NCI-H1694 (cell line): ENCODE data around the gene LHCGR.
"Not testable (repeated sequence)": the region's sequence is repeated elsewhere in the genome, so short reads cannot be mapped to it uniquely, and the experiment has no call there.

Source experiments
- DNase-seq: peaks from one replicate; lab custom pipeline; 2025; lab: John Stamatoyannopoulos, UW

Gene LHCGR

DNA sequence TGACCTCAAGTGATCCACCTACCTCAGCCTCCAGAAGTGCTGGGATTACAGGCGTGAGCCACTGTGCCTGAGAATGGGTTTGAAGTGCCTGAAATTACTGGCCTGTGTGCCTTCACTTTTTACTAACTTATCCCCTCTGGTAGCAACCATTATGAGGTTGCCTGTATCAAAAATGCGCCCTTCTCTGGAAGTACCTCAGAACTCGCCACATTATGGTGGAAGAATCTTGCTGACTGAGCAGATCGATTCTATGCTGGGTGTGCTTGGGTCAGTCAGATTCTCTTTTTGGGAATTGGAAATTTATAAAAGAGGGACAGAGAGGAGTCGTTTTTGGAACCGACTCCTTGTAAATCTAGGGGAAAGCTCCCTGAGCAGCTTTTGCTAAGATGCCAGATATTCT lies 8.2 kb downstream of the LHCGR start:
- no peak for DNase-seq

DNA sequence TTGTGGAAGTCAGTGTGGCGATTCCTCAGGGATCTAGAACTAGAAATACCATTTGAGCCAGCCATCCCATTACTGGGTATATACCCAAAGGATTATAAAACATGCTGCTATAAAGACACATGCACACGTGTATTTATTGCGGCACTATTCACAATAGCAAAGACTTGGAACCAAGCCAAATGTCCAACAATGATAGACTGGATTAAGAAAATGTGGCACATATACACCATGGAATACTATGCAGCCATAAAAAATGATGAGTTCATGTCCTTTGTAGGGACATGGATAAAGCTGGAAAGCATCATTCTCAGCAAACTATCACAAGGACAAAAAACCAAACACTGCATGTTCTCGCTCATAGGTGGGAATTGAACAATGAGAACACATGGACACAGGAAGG lies 16.3 kb downstream of the LHCGR start:
- not testable (repeated sequence) for DNase-seq

GRCh38 chr2:48738806-48739205 lies 16.7 kb downstream of the LHCGR start:
- no peak for DNase-seq

GRCh38 chr2:48736251-48736650 lies 19.3 kb downstream of the LHCGR start:
- no peak for DNase-seq

GRCh38 chr2:48734576-48735303 lies 20.8 kb downstream of the LHCGR start:
- no peak for DNase-seq

- no peak for DNase-seq
Measured at GRCh38 chr2:48733067-48733503, 22.4 kb downstream of the LHCGR start.

DNA sequence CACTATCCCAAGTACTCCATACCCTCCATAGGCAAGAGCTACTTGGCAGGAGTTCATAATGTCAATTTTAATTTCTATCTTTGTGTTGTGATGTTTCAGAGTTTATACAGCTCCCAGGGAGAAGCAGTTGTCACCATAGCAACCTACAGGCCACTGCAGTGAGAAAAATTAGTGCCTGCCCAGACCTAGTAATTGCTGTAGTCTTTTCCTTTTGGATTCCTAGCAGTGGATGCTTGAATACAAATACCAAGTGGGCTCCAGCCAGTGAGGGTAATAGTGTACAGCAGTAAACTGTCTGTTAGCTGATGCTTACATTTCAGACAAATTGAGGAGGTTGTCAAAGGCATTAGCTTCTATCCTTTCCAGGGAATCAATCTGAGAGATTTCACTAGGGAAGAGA lies 26.7 kb downstream of the LHCGR start:
- no peak for DNase-seq

GRCh38 chr2:48728295-48728694 lies 27.2 kb downstream of the LHCGR start:
- no peak for DNase-seq

DNA sequence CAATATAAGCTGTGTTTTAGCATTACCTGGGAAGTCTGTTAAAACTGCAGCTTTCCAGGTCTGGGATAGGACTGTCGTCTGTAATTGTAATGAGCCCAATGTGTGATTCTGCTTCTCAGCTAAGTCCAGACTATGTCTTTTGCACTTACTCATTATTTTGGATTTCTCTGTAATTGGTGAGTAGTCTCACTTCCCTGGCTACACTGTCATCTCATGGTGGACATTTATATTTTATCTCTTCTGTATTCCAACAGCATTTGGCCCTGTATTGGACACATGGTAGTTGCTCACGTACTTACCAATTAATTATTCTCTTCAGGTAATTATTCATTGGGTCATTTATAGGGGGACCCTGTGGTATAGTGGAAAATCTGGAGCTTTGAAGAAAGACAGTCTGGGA lies 28.0 kb downstream of the LHCGR start:
- no peak for DNase-seq

DNA sequence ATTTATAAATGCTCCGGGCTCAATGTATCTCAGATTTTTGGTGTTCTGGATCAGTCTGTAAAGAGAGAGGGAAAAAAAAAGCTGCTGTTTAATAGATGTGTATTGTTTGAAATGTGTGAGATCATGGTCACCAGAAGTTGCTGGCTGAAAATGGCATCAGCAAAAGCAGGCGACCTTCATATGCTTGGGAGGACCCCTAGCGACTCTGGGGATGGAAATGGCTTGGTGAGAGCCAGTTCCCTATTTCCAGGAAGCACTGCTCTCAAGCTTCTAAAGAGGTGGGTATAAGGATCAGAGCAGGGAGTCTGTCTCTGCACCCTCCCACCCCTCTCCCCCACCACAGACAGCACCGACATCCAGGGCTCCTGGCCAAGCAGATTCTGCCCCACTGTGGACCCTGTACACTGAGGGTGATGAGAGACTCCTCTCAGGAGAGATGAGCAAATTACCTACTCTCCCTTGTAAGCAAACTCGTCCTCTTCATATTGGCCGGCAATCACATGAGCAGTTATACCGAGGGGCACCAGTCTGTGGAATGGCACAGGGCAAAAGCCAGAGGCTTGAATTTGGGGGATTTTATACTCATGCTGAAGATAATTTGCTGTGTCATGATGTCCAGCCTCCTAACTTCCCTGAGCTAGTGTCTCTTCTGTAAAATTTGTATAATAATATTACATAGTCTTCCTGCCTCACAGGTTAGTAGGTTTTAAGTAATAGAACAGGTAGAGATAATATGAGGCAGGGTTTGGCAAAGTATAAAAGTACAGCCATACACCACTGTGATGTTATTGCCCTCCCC lies 29.6 kb downstream of the LHCGR start:
- no peak for DNase-seq

GRCh38 chr2:48724278-48724677 lies 31.2 kb downstream of the LHCGR start:
- no peak for DNase-seq

GRCh38 chr2:48723129-48723528 lies 32.4 kb downstream of the LHCGR start:
- no peak for DNase-seq

DNA sequence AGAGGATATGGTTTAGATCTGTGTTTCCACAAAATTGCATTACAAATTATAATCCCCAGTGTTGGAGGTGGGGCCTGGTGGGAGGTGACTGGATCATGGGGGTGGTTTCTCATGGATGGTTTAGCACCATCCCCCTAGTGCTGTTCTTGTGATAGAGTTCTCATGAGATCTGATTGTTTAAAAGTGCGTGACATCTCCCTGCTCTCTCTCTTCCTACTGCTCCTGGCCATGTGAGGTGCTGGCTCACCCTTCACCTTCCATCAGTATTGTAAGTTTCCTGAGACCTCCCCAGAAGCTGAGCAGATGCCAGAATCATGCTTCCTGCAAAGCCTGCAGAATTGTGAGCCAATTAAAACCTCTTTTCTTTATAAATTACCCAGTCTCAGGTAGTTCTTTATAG lies 33.1 kb downstream of the LHCGR start:
- DNase-seq = no peak

GRCh38 chr2:48721158-48721557 lies 34.4 kb downstream of the LHCGR start:
- DNase-seq = no peak

- DNase-seq = no peak
Measured at GRCh38 chr2:48719480-48720177, 35.9 kb downstream of the LHCGR start.

DNA sequence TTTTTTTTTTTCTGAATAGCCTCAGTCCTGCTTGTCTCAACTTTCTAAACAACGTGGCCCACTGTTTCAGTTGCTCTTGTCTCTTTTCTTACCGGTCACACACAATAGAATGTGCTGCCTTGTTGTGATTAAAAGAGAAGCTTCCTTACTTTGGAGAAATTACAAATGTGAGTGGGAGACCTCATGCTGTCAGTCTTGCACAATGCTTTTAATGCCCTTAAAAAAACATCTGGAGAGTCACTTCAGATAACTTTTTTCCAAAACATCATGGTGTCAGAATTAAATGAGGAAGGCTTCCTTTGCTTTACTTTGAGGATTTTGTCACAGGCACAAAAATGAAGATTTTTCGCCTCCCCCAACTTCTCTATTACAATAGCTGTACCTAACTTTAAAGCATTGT lies 37.7 kb downstream of the LHCGR start:
- DNase-seq = no peak

- no peak for DNase-seq
Measured at GRCh38 chr2:48715956-48716355, 39.6 kb downstream of the LHCGR start.

DNA sequence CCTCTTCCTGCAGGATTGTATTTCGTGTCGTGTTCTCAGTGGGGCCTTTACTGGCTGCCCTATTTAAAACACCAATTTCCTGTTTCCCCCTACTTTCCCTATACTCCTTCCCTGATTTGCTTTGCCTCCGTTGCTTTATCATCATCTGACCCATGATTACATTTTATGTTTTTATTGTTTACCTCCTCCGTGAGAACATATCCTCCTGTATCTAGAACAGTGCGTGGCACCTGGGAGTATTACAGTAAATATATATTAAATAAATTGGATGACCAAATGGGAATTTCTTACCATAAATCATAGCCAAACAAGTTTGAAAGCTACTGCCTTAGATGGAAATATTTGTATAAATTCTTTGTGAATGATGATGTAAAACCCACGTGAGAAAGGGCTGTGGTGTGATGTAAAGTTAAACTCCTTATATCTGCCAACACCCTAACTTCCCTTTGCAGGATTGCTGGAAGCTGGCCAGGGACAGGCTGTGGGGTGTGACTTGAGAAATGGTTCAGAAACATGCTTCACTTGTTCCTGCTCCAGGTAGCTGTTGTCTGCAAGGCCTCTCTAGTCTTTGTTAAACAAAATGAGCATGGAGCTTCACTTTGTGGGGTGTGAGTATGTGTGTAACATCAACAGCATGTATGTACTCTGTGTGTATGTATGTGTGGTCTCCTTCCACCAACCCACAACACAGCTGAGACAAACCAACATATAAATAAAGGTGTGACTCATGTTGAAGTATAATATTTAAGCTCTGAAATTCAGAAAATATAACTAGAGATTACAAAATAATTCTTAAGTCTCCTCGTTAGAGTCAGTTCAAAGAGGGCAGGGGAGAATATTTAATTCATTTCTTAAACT lies 40.3 kb downstream of the LHCGR start:
- no peak for DNase-seq

DNA sequence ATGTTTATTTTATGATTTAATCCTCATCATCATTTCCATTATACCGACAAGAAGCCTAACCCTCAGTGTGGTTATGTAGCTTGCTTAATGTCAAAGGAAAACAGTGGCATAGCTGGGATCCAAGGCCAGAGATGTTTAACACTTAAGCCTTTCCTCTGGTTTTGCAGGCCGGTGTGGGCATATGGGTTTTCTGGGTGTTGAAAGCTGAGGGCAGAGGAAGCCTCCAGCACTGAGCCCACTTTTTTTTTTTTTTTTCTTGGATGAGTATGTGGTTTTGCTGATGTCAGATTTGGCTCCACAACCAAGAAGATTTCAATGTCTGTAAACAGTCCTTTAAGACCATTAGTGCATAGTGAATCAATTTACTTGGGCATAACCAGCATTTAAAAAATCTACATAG lies 41.3 kb downstream of the LHCGR start:
- no peak for DNase-seq

DNA sequence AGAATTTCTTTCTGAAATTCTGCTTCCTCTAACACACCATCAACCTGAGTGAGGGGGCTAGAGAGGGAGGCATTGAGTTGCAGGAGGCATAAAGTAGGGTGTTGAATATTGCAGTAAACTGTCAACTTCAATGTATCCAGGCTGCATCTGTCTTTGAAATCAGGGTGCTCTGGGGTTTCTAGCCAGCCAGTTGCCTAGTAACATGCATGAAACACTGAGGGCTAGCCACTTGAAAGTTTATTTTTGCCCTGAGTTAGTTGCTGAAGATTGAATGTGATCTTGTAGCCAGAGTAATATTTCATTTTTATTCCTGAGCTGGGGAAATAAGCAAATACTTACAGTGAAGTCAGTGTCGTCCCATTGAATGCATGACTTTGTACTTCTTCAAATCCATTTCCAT lies 41.9 kb downstream of the LHCGR start:
- no peak for DNase-seq

- DNase-seq = no peak
Measured at GRCh38 chr2:48712151-48712550, 43.4 kb downstream of the LHCGR start.

DNA sequence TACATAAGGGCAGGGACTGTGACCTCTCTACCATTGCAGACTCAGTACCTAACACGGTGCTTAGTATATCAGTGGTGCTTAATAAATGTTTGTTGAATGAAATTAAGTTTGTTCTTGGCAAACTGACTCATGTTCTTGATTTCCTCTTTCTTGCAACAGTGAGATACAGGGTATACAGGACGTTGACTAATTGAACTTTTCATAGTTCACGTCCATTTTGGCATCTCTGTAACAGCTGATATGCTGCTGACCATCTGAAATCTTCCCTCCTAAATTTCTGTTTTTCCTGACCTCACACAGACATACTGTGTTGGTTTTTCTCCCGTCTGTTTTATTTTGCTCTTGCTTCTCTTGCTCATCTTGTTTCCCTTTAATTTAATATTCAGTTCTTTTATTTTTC lies 44.2 kb downstream of the LHCGR start:
- DNase-seq = no peak
